Left ventricle myocardium inferior (tissue), 1 donor: ENCODE results near the gene SLC22A7. TPM values are rescaled to one million over a fixed set of nuclear protein-coding genes. Genes with fewer than 3 reads are reported as not detected.

Source experiments
- DNase-seq: peaks from one replicate; pipeline ENCODE4 v3.0.0-alpha.2; 2020
- H3K27ac ChIP-seq: fragments of 200-600 bp; replicated peaks from 2 replicates; pipeline ENCODE4 v1.8.0; 2021
- H3K27me3 ChIP-seq: fragments of 200-600 bp; 2 replicates; pipeline ENCODE4 v1.8.0; 2021; ENCODE audit warnings: low read depth
- H3K36me3 ChIP-seq: fragments of 200-600 bp; 2 replicates; pipeline ENCODE4 v1.8.0; 2021
- H3K4me1 ChIP-seq: fragments of 200-600 bp; 2 replicates; pipeline ENCODE4 v1.8.0; 2021
- H3K4me3 ChIP-seq: fragments of 200-600 bp; 2 replicates; pipeline ENCODE4 v1.8.0; 2021; ENCODE audit warnings: mild to moderate bottlenecking, moderate library complexity
- H3K9me3 ChIP-seq: fragments of 200-600 bp; replicated peaks from 2 replicates; pipeline ENCODE4 v1.8.0; 2021
- intact Hi-C: fragments of 100-400 bp; cut with micrococcal nuclease; formaldehyde crosslinking; loops from one replicate; pipeline ENCODE4 v1.11.0; 2022
- total RNA-seq: library from RNA; stranded (reverse); fragmentation: NEBNext Ultra II Directional; extraction: Animal tissue kit (Norgen Biotek cat#: 25700); gene quantifications from one replicate; pipeline ENCODE4 v1.2.1, GENCODE V29; 2021
- TF ChIP-seq, protein P1 (sequence below): fragments of 200-600 bp; IDR thresholded peaks from 2 replicates; pipeline ENCODE4 v1.8.0; 2021; ENCODE audit warnings: antibody characterized with exemption, mild to moderate bottlenecking, borderline replicate concordance
- donor health status: DM: no; HTN: yes; CAD: no; lungs with severe emphysema.

Gene SLC22A7
- total RNA-seq, 1 donor from 2014 or later, result not detected

DNA sequence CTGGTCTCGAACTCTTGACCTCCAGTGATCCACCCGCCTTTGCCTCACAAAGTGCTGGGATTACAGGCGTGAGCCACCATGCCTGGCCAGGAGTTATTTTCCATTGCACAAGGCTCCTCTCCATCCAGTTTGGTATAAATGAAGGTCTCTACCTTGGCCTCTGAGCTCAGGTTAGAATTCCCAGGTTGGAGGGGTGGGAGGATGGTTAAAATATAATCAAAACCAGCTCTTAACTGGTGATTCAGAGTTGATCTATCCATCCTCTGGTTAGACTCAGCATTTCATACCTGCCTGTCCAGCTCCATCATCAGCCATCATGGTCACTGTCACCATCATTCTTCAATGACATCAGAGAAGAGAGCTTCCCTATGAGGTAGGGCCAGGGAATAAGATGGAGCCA is 2.6 kb upstream of the SLC22A7 start:
- Histone ChIP-seq H3K4me1 (peaks cover 14% of the 10 kb centered on the region), H3K27me3 (peaks cover 25% of the 10 kb centered on the region), H3K9me3 (no peaks in the 10 kb centered on the region), H3K36me3 (no peaks in the 10 kb centered on the region), H3K4me3 (no peak overlapping the region), H3K27ac (no peak overlapping the region)
- no peak for DNase-seq
- TF ChIP-seq, protein P1, sequence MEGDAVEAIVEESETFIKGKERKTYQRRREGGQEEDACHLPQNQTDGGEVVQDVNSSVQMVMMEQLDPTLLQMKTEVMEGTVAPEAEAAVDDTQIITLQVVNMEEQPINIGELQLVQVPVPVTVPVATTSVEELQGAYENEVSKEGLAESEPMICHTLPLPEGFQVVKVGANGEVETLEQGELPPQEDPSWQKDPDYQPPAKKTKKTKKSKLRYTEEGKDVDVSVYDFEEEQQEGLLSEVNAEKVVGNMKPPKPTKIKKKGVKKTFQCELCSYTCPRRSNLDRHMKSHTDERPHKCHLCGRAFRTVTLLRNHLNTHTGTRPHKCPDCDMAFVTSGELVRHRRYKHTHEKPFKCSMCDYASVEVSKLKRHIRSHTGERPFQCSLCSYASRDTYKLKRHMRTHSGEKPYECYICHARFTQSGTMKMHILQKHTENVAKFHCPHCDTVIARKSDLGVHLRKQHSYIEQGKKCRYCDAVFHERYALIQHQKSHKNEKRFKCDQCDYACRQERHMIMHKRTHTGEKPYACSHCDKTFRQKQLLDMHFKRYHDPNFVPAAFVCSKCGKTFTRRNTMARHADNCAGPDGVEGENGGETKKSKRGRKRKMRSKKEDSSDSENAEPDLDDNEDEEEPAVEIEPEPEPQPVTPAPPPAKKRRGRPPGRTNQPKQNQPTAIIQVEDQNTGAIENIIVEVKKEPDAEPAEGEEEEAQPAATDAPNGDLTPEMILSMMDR, result no peak
- intact Hi-C loops, result no loop called here

- TF ChIP-seq, protein P1, result no peak
- no peak overlapping the region for H3K4me3 ChIP-seq
- H3K27me3 ChIP-seq, result peaks cover 30% of the 10 kb centered on the region
- intact Hi-C loops, result no loop called here
- no peaks in the 10 kb centered on the region for H3K36me3 ChIP-seq
- DNase-seq, result no peak
- H3K4me1 ChIP-seq, result peaks cover 14% of the 10 kb centered on the region
- peak overlapping the region; percentile 70 for H3K27ac ChIP-seq
- no peaks in the 10 kb centered on the region for H3K9me3 ChIP-seq
Observed at GRCh38 chr6:43296780-43297497, 1.1 kb upstream of the SLC22A7 start.

DNA sequence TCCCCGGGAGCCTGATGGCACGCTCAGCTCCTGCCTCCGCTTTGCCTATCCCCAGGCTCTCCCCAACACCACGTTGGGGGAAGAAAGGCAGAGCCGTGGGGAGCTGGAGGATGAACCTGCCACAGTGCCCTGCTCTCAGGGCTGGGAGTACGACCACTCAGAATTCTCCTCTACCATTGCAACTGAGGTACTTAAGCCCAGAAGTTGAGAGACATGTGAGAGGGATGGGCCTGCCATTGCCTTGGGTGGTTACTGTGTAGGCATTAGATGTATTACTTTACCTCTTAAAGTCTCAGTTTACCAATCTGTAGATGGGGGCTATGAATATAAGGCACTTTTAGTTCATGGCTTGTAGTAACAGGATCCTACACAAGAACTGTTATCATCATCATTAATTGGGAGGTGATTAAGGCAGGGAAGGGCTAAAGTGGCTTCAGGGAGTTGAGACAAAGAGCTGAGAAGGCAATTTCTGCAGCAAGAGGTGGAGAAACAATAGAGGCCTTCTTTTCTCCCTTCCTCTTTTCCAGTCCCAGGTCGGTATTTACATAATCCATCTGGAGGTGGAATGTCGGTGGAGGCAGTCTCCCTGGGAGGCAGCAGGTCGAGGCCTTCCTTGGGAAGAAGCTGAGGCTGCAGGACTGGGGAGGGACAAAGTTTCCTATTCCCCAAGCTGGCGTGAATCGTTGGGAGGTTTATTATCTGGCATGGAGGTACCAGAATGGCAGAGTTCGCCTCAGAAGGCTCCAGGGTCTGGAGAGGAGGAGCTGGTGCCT is 691 bp downstream of the SLC22A7 start:
- Histone ChIP-seq H3K27me3 (peaks cover 30% of the 10 kb centered on the region), H3K9me3 (no peaks in the 10 kb centered on the region), H3K4me1 (peaks cover 14% of the 10 kb centered on the region), H3K4me3 (no peak overlapping the region), H3K27ac (no peak overlapping the region), H3K36me3 (no peaks in the 10 kb centered on the region)
- DNase-seq, result no peak
- TF ChIP-seq, protein P1, result no peak
- intact Hi-C loops, result no loop called here

DNA sequence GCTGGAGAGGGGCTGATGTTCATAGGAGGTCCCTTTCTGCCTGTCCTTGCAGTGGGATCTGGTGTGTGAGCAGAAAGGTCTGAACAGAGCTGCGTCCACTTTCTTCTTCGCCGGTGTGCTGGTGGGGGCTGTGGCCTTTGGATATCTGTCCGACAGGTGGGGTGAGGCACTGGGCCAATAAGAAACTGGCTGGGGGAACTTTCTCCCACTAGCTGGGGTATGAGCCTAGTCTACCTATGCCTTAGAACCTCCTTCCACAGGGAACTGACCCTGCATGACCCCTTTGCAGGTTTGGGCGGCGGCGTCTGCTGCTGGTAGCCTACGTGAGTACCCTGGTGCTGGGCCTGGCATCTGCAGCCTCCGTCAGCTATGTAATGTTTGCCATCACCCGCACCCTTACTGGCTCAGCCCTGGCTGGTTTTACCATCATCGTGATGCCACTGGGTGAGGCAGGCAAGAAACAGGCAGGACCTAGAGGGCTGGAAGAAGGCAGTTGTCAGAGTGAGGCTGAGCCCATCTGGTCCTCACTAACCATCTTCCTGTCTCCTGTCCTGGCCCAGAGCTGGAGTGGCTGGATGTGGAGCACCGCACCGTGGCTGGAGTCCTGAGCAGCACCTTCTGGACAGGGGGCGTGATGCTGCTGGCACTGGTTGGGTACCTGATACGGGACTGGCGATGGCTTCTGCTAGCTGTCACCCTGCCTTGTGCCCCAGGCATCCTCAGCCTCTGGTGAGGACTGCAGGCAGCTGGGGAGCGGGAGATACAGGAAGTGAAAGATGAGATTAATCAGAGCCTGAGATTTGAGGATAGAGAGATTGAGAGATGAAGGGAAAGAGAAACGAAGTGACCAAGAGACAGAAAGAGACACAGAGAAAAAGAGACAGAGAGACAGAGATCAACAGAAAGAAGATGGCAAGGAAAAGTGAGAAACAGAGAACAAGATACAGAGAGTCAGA is 1.6 kb downstream of the SLC22A7 start:
- no peak overlapping the region for H3K27ac ChIP-seq
- H3K36me3 ChIP-seq, result no peaks in the 10 kb centered on the region
- H3K4me3 ChIP-seq, result no peak overlapping the region
- TF ChIP-seq, protein P1, result no peak
- DNase-seq, result no peak
- H3K27me3 ChIP-seq, result peaks cover 30% of the 10 kb centered on the region
- intact Hi-C loops, result no loop called here
- H3K4me1 ChIP-seq, result peaks cover 14% of the 10 kb centered on the region
- no peaks in the 10 kb centered on the region for H3K9me3 ChIP-seq
